Activated T-cell treated with anti-CD3 and anti-CD28 coated beads, Interleukin-2, amount 50 U/mL, for 1 hour (primary cell): Measurements from ENCODE around the gene BAG1.

Experiments
- DNase-seq: peaks from one replicate; pipeline ENCODE4 v3.0.0-alpha.2; 2020

BAG1 gene

GRCh38 chr9:33239921-33240320, 24.6 kb downstream of the BAG1 start, which contains the start of gene SPINK4:
SPINK4 (plus strand) TSS chr9:33240167; CDS start chr9:33240209, 42 bp downstream.
- no peak for DNase-seq

DNA sequence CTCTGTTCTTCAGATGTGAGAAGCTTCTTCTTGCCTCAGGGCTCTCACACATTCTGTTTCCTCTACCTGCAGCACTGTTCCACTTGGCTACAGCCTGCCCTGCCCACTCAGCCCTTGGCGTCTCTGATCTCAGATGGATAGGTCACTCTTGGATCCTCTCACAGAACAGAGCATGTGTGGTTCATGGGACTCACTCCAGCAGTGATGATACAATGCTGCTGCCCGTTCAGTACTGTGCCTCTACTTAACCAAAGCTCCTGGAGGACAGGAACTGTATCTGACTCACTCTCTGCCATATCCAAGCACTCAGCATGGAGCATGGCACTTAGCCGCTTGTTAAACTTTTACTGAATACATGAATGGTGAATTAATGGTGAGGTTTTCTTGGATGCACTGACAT, 27.9 kb downstream of the BAG1 start:
- DNase-seq = no peak

DNA sequence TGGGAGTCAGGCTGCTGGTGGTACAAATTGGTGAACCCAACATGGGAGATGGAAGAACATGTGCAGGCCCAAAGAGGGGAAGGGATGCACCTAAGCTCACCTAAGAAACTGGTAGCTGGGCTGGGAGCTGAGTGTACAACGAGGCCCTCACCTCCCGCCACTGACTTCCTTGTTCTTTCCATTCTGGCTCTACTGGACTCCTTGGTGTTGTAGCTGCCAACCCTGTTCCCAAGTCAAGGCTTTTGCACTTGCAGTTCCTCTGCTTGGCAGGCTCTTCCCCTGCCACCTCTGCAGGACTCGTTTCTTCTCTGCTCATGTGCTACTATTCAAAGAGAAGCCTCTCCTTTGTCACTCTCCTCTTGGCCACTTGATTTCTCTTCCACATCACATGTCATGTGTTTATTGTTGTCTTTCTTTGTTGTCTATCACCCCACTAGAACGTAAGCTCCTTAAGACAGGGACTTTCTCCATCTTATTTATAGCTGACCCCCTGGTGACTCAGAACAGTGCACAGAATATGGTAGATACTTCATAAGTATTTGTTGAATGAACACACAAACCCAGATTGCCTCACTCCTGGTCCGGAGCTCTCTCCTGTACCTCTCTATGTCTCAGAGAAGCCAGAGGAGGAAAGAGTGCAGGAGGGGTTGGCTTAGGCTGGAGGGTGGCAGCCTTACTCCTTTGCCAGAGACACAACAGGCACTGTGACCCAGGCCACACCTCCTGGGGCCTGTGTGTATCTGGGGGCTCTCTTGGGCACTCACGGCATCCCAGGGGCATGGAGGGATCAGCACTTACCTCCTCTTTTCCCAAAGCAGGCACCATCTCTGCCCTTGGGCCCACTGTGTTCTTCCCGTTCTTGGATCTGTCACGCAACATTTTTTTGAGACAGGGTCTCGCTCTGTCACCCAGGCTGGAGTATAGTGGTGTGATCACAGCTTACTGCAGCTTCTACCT, 29.7 kb downstream of the BAG1 start:
- DNase-seq = no peak

DNA sequence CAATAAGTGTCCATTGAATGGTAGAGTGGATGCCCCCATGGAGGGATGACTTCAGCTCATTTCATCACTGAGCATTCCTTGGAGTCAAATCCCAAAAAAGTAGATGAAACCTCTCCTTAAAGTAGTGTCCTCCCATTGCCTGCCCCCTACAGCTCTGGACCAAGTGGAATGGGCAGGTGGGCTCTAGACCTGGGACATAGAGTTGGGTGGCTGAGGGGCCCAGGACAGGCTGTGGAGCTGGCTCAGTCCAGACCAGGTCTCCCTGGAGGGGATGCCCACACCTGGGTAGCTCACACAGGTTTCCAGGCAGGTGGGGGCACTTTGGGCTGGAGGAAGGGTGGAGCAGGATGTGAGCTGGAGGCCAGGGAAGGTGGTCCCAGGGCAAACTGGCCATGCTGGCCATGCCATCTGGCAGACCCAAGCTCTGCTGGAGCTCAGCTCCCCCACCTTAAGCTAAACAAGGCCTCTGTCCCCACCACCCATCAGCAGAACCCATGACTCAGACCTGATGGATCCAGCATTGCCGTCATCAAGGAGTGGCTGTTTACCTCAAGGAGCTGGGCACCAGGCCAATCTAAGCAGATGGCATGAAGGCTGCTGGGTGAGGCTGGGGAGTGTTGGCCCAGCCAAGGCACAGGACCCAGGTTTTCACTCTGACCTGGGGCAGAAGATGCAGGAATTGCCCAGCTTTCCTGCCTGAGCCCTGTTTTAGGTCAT, 30.7 kb downstream of the BAG1 start:
- no peak for DNase-seq

DNA sequence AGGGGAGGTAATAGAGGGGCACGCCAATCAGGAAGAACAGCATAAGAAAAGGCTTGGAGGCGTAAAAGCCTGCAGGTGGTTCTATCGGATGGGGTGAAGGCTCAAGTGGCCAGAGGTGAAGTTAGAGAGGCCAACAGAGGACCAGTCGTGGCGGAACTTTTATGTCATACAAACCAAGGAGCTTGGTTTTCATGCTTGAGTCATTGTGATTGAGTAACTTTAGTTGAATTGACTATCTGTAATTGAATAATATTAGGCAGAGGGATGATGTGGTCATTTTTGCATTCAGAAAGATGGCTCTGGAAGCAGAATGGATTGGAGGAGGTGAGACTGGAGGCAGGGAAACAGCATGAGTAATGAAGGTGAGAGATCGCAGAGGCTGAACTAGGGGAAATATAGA, 31.7 kb downstream of the BAG1 start:
- DNase-seq = no peak

DNA sequence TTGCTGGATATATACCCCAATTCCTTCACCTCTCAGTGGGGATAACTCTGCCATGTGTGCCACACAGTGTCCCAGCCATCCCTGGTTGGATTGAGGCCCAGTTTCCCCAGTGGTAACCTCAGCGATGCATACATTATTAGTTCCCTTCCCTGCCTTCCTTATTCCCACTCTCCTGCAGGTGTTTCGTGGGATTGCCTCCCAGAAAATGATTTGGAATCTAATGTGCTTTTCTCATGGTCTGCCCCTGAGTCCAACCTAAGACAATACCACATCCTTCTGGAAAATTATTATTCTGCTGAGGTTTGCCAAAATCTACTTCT, 32.9 kb downstream of the BAG1 start:
- DNase-seq = no peak

DNA sequence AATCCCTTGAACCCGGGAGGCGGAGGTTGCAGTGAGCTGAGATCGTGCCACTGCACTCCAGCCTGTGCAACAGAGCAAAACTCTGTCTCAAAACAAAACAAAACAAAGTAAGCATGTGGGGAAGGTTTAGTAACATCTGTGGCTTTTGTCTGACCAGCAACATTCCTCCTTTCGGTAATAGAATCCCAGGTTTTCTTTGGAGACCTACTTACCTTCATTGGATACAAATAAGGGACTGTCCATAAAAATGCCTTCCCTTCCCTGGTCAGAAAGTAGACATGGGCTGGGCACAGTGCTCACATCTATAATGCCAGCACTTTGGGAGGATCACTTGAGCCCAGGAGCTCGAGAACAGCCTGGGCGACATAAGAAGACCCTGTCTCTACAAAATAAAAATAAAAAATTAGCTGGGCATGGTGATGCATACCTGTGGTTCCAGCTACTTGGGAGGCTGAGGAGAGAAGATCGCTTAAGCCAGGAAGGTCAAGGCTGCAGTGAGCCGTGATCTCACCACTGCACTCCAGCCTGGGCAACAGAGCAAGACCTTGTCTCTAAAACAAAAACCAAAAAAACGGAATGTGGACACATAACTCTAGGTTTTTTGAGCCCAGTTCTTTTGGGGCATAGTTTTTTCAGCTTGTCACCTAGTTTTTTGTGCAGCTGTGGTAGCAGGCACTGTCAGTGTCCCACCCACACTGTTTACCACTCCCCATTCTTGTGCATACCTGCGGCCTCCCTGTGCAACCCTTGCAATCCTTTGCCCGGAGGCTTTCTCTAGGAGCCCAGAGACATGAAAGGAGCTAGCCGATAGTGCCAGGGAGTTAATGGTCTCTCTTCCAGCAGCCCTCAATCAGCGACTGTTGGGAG, 33.5 kb downstream of the BAG1 start:
- no peak for DNase-seq

DNA sequence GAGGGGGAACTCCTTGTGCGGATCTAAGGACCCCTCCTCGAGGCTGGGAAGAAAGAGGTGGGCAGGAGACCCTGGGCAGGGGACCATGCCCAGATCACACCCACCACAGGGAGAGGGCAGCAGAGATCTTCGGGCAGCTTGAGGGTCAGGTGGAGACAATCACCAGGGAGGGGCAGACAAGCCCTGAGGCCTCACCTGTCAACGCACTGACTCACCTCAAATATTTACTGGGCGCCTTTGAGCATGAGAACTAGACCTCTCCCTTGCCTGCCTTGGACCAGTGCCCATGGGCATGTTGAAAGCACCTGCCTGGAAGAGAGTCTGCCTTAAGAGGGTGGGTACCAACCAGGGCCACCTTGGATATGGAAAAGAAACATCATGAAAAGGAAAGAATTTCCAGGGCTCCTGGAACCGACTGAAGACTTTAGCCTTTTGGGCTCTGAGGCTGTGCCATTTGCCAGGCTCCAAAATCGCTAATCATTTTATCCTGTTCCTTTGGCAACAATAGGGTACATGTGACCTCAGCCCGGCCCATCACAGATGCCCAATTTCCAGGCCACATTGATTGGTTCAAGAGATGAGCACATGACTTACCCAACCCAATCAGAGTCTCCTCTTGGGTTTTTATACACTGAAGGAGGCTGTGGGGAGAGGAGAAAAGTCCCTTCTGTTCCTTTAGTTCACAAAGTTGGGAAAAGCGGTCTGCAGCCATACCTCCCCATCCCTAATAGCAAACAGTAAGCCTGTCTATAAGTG, 35.0 kb downstream of the BAG1 start:
- no peak for DNase-seq

- no peak for DNase-seq
These were observed 35.9 kb downstream of the BAG1 start for GRCh38 chr9:33228606-33229005.

DNA sequence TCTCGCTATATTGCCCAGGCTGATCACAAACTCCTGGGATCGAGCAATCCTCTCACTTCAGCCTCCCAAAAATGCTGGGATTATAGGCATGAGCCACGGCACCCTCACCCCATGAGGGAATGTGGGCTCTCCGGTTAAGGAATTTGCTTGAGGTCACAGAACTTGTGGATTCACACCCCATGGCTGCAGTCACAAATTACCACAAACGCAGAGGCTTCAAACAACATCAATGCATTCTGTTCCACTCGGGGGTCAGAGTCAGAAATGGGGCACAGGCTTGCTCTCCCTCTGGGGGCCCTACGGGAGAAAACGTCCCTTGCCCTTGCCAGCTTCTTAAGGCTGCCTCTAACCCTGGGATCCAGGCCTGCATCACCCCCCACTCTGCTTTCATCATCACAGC, 36.8 kb downstream of the BAG1 start:
- DNase-seq = no peak

GRCh38 chr9:33227008-33227398, 37.5 kb downstream of the BAG1 start:
- no peak for DNase-seq

DNA sequence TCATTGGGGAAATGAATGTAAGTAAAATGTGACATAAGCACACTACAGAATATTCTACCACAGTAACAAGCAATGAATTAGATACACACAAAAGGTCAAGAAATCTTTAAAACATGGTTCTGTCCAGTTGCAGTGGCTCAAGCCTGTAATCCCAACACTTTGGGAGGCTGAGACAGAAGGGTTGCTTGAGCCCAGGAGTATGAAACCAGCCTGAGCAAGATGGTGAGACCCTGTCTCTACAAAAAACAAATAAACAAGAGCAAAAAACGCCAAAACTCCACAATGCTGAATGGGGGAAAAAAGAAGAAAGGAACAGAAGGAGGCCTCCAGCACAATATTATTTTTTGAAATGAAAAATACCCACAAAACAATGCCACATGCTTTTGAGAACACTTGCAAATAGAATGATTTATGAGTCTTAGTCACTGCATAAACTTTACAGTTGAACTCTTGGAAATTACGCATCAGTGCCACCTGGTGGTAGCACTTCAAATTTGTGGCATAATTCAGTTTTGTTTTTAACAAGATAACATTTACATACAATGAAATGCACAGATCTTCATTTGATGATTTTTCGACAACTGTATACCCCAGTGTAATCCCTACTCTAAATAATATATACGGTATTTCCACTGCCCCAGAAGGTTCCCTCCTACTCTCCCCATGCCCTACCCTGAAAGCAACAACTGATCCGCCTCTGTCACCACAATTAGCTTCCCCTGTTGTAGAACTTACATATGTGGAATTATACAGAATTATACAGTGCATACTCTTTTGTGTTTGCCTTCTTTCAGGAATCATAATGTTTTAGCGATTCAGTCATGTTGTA, 39.0 kb downstream of the BAG1 start:
- DNase-seq = peak; percentile 53

GRCh38 chr9:33223696-33224095, 40.8 kb downstream of the BAG1 start:
- DNase-seq = no peak

GRCh38 chr9:33222031-33222430, 42.5 kb downstream of the BAG1 start:
- DNase-seq = no peak

- DNase-seq = no peak
These were observed 43.0 kb downstream of the BAG1 start for GRCh38 chr9:33221568-33221884.

DNA sequence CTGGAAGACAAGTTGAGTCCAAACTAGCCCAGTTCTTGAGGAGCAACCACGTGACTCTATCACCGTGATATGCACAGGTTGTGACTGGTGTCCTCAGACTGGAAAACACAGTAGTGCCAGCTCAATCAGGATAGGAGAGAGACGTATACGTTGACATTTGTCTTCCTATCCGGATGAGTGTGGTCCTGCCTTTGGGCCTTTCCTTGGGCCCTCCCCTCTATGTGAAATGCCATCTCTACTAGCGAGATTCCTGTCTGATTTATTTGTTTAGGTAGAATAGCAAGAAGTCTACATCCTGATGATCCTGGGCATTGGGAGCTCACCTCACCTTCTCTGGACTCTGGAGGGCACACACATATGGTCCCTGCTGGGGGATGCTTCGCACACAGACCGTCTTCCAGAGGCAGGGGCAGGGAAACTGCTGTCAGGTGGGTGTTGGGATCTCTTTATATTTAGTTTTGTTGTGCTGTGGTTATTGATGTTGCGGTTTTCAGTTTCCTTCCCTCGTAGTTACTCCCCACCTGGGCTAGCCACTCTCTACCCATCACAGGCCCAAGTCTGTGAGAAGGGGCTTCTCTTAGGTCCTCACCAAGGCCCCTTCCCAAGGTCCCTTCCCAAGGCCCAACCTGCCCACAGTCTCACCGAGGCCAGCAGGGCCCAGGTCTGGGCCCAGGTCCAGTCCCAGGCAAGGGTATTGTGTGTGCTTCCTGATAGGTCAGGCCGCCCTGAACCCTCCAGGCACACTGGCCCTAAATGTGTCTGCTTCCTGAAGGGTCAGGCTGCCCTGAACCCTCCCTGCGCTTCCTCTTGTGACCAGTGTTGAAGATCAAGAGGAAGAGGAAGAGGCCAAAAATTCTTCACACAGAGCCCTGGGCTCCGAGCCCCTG, 43.6 kb downstream of the BAG1 start:
- no peak for DNase-seq

- DNase-seq = no peak
These were observed 52.7 kb downstream of the BAG1 start for GRCh38 chr9:33211695-33212393.

- no peak for DNase-seq
These were observed 54.3 kb downstream of the BAG1 start for GRCh38 chr9:33210006-33210715.

GRCh38 chr9:33209394-33209793, 55.1 kb downstream of the BAG1 start:
- DNase-seq = no peak
